A549 (cell line): ENCODE results near the gene ADGRD1.

Source experiments
- CTCF ChIP-seq: fragments of >200 bp; sonication (Bioruptor Twin); formaldehyde crosslinking; IDR thresholded peaks from 3 replicates; pipeline ENCODE4 v1.5.1; 2016
- EP300 ChIP-seq, 2 experiments: fragments of >200 bp; sonication (Bioruptor Twin); formaldehyde crosslinking; IDR thresholded peaks; 2 replicates in 1 of 2; 3 replicates in 1 of 2; pipeline ENCODE4 v1.6.1; 2016 to 2017
- JUN ChIP-seq, 2 experiments: fragments of >200 bp; sonication (Bioruptor Twin); formaldehyde crosslinking; IDR thresholded peaks; 2 replicates in 1 of 2; 3 replicates in 1 of 2; pipeline ENCODE4 v1.6.1; 2016 to 2017
- MAFK ChIP-seq: fragments of 450-650 bp; IDR thresholded peaks from 2 replicates; pipeline ENCODE4 v1.6.1; 2014; ENCODE audit not compliant: partially characterized antibody
- NFE2L2 ChIP-seq: fragments of 150-350 bp; conservative IDR thresholded peaks from 2 replicates; pipeline ENCODE4 v1.6.1; 2014; ENCODE audit warnings: low read length
- POLR2A ChIP-seq: IDR thresholded peaks from 2 replicates; pipeline ENCODE4 v1.6.1; 2012; ENCODE audit warnings: mild to moderate bottlenecking, low read length
- REST ChIP-seq: fragments of 200-600 bp; sonication (generic); IDR thresholded peaks from 2 replicates; pipeline ENCODE4 v1.6.1; 2016; ENCODE audit warnings: antibody characterized with exemption, mild to moderate bottlenecking, moderate library complexity
- ZFP36 ChIP-seq: fragments of 450-650 bp; IDR thresholded peaks from 2 replicates; pipeline ENCODE4 v1.6.1; 2014; ENCODE audit warnings: borderline replicate concordance; ENCODE audit not compliant: partially characterized antibody

GRCh38 chr12:131041968-131042833 lies 88.5 kb downstream of the ADGRD1 start:
- TF ChIP-seq CTCF: no peak
- TF ChIP-seq POLR2A: no peak
- TF ChIP-seq NFE2L2: no peak
- TF ChIP-seq ZFP36: no peak
- TF ChIP-seq JUN (IDR thresholded peaks at IDR 0.05): no peak
- TF ChIP-seq EP300 (IDR thresholded peaks at IDR 0.05): no peak
- no peak for TF ChIP-seq REST
- no peak for TF ChIP-seq MAFK
